HG03342 (cell line): ENCODE measurements around the gene H6PD.

ENCODE experiments used
- ATAC-seq: cut with Tn5 transposase; IDR thresholded peaks from one replicate; pipeline ENCODE4 v1.9.1; 2021; ENCODE audit warnings: mild to moderate bottlenecking, moderate library complexity; ENCODE audit not compliant: unreplicated experiment

Gene H6PD

DNA sequence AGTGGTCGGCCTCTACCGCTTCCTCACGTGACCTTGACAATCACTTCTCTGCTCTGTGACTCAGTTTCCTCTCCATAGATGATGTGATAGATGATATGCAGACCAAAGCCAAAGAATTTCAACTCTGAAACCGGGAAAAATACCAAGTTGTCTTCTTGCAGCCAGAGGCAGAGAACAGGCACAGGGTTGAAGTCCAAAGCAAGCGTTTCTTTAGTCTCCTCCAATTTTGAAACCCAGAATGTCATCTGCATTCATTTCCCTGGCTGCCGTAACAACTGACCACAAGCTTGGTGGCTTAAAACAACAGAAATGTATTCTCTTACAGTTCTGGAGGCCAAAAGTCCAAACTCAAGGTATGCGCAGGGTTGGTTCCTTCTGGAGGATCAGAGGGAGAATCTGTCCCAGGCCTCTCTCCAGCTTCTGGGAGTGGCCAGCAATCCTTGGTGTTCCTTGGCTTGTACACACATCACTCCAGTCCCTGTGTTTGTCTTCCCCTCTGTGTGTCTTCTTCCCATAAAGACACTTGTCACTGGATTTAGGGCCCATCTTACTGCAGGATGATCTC is 30.3 kb upstream of the H6PD start:
- no peak for ATAC-seq

DNA sequence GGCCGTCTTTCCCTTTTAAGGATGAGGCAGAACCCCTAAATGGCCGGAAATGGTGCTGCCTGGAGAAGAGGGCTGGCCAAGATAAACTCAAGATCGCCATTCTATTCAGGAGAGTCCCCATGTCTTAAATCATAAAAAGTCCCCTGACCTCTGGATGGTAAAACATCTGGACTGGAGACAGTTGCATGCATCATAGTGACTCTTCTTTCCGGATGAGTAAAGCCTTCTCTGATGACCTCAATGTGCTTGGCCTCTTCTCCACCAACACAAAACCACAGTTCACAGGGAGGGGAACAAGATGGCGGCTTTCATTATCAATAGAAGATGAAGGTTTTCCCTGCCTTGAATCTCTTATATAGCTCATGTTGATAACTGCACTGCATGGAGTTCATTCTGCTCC is 27.5 kb upstream of the H6PD start:
- ATAC-seq, result no peak

DNA sequence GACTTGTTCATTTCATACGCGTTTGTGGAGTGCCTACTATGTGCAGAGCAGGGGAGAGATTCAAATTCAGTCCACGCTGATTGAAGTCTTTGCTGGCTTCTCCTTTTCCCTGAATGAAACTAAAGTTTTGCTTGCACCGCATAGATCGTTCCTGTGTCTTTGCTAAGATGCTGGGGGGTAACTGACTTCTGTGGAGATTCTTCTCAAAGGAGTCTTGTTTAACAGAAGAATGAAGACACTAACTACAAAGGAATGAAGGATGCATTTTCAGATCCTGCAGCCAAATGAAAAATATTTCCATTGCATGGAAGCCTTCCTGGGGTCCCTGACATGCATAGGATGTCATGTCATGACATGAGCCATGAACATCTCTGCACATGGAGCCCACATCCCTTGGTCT is 26.9 kb upstream of the H6PD start:
- no peak for ATAC-seq

DNA sequence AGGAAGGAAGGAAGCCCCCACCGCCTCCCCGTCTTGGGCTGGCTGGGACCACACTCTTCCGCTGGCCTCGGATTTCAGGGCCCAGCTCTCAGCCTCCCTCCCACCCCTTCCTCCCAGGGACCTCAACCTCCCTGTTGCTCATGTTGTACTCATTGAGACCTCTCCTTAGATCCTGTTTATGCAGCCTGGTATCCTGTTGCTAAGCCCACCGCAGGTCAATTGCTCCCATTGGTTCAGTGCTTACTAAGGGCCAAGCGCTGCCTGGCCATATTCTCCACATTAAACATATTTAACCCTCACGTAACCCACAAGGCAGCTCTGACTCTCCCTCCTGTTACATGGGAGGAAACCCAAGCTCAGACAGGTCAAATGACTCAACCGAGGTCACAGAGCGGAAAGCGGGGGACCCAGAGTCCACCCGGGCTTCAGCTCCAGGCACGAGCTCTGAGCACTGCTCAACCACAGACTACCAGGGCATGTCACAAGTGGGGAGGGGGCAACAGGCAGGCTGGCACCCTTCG is 23.2 kb upstream of the H6PD start:
- ATAC-seq, result no peak

DNA sequence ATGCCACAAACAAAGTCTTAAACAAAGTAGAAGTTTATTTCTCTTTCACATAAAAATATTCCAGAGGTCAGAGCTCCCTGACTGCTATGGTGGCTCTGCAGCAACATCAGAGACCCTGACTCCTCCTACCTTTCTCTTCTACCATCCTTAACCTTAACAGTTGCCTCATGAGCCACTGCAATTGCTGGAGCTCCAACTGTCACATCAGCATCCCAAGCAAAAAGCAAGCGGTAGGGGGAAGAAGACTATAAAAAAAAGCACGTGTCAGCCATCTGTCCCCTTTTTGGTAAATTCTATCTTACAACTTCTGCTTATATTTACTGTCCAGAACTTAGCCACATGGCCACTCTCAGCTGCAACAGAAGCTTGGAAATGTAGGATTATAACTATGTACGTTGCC is 21.8 kb upstream of the H6PD start:
- no peak for ATAC-seq

DNA sequence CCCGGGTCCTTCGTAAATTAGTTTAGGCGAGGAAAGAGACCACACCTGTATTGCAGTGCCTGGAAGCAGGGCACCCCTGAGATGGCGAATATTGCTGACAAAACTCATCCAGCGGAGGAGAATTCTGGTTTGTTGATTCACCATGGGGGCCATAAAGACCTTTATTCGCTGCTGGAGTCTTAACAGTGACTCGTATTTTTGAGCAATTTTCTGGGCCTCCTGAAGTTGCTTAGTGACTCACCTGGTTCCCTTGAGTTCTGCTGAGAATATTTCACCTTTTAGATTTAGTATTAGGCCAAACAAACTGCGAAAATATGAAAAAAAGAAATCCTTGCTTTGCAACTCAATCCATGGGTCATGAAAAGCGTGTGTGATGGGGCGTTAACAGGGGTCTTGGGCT is 20.6 kb upstream of the H6PD start:
- no peak for ATAC-seq

DNA sequence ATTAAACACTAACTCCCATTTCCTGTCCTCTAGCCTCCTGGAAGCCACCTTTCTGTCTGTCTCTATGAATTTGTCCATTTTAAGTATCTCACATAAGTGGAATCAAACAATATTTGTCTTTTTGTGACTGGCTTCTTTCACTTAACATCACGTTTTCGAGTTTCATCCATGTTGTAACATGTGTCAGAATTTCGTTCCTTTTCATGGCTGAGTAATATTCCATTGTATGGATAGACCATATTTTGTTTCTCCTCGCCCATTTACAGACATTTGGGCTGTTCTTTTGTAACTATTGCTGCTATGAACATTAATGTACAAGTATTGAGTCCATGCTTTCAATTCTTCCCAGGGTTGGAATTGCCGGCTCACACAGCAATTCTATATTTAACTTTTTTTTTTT is 15.7 kb upstream of the H6PD start:
- ATAC-seq, result no peak

DNA sequence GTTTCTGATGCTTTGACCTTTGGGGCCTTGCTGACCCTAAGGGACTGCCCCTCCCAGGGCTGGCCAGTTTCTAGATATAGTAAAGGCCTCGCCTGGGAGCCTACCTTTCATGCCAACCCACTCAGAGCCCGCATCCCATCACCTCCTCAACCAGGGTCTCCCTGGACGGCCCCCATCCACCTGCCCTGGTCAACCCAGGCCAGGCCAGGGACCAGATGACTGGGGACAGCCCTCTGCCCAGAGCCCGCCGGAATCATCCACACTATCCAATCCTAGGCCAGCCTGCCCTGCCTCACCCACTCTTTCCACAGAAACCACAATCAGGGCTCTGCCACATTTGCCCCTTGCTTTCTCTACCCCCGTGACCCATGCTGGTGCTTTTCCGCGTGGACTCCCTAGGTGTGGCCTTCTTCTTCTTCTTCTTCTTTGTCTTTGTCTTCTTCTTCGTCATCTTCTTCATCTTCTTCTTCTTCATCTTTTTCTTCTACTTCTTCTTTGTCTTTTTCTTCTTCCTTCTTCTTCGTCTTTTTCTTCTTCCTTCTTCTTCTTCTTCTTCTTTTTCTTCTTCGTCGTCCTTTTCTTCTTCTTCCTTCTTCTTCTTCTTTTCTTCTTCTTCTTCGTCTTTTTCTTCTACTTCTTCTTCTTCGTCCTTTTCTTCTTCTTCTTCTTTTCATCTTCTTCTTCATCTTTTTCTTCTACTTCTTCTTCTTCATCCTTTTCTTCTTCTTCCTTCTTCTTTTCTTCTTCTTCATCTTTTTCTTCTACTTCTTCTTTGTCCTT is 11.5 kb upstream of the H6PD start:
- ATAC-seq, result no peak

DNA sequence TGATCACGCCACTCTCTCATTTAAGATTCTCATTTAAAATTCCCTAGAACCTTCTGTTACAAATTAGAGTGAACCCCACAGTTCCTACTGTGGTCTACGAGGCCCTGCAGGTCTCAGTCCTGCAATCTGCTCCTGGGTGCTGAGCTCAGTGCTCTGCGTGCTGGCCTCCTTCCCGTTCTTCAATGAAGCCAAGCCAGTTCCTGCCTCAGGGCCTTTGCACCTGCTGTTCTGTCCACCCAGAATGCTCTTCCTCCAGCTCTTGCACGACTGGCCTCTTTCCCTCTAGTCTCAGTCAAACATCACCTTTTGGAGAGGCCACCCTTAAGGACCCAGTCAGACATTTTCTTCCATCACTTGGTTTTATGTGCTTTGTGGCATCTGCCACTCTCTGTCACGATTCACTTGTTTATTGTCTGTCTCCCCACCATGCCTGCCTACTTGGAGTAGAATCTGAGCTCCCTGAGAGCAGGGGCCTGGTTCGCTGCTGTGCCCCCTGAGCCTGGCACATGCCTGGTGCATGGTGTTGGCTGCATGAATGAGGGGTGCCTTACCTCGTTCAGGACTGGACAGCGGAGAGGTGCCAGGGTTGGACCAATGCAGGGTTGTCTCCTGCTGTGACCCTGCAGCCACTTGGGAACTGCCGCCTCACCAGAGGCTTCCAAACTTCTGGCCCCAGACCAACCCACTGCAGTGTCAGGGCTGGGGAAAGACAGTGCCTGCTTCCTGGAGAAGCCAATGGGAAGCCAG is 9.7 kb upstream of the H6PD start:
- ATAC-seq, result no peak

DNA sequence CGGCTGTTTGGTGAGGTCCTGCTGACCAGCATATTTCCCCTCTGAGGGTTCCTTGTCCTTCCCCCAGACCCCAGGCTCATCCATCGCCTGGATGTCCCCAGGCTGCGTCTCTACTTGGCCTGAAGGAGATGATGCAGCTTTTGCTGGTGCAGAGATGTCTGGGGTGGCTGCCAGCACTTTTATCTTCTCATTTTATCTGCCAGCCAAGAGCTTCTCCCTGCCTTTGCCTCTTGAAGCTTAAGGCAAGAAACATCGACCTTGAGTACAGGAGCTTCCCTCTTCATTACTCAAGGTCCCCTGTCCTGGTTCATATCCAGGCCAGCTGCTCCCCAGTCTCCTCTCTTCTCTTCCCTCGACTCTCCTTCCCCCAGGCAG is 9.2 kb upstream of the H6PD start:
- ATAC-seq, result no peak

DNA sequence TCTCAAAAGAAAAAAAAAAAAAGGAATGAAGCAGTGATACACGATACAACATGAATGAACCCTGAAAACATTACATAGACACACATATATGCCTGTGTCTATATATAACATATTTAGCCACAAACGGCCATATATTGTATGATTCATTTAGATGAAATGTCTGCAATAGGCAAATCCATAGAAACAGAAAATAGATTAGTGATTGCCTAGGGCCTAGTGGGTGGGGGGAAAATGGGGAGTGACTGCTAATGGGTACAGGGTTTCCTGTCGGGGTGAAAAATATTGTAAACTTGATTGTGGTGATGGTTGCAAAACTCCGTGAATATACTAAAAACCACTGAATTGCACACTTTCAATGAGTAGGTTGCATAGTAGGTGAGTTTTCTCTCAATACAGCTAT is 6.0 kb upstream of the H6PD start:
- ATAC-seq, result no peak

DNA sequence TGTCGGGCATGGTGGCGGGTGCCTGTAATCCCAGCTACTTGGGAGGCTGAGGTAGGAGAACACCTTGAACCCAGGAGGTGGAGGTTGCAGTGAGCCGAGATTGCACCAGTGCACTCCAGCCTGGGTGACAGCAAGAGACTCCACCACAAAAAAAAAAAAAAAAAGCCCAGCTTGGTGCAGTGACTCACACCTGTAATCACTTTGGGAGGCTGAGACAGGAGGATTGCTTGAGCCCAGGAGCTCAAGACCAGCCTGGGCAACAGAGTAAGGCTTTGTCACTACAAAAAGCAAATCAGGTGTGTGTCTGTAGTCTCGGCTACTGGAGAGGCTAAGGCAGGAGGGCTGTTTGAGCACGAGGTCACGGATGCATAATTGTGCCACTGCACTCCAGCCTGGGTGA is 5.0 kb upstream of the H6PD start:
- ATAC-seq, result no peak

DNA sequence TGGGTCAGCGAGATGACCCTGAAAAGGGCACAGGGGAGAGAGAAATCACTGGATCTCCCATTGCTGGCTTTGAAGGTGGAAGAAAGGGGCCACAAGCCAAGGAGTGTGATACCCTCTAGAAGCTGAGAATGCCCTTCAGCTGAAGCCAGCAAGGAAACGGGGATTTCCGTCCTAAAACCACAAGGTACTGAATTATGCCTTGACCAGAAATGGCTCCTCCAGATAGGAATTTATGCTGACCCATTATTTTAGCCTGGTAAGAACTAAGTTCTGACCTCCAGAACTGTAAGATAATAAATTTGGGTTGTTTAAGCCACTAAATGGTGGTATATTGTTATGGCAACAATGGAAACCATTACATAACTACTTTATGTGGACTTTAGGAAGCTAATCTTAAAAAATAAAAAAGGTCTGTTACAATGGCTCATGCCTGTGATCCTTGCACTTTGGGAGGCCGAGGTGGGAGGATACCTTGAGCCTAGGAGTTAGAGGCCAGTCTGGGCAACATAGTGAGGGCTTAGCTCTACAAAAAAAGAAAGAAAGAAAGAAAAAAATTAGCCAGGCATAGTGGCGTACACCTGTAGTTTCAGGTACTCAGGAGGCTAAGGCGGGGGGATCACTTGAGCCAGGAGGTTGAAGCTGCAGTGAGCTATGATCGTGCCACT is 3.6 kb upstream of the H6PD start:
- ATAC-seq, result no peak

DNA sequence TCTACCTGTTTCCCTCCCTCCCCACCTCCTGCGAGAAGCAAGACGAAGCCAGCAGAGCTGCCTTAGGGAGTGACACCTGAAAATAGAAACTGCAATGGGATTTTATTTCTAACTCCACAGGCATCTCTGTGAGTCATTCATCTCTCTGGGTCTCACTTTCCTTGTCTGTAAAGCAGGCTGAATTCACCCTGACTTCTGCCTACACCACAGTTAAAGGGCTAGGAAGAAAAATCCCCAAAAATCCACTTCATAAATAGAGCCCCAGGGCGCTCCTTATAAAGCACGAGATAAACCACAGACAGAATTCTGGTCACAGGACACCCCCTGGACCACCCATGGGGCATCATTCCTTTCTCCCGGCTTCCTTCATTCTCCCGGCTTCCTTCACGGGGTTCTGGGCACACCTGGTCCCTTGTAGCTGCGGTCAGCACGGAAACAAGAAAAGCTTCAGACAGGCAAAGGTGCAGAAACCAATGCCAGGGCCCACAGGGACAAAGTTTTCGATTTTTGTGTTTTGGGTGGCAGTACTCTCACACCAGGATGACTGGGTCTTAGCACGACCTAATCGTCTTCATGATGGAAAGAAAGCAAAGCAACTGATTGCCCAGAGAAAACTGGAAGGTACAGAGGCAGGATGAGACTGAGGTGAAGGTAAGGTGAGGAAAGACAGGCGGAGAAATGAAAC is 2.8 kb upstream of the H6PD start:
- ATAC-seq, result no peak

DNA sequence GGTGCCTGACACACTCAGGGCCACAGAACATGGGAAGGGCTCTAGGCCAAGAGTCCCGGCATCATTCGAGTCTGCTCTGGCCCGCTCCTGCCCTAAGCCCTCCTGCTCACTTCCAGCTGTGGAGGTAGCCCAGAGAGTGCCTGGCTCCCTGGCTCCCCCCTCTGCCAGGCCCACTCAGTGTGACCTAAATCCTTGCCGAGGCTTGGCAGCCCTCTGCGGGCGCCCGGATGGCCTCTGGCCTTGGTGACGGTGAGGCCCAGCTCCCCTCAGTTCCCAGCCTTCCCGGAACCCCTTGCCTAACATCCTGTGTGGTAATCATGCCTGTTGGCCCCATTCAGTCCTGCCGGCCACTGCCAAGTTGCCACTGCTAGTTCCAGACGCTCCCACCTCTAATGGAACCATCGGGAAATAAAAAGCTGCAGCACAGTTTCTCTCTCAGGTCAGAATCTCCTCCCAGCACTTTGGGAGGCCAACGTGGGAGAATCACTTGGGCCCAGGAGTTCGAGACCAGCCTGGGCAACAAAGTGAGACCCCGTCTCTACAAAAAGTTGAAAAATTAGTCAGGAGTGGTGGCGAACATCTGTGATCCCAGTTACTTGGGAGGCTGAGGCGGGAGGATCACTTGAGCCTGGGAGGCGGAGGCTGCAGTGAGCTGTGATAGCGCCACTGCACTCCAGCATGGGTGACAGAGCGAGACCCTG is 1.2 kb upstream of the H6PD start:
- ATAC-seq, result no peak

DNA sequence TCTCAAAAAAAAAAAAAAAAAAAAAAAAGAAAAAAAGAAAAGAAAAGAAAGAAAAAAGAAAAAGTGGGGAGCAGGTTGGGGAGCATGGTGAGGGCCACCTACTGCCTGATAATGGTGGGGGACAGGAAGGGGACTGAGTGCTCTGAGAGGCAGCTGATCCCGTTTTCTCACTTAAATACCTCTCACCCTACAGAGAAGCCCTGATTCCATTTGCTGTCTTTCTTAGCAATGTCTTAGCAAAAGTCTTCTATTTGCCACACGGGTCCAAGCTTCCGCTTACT is 692 bp upstream of the H6PD start:
- ATAC-seq, result no peak

DNA sequence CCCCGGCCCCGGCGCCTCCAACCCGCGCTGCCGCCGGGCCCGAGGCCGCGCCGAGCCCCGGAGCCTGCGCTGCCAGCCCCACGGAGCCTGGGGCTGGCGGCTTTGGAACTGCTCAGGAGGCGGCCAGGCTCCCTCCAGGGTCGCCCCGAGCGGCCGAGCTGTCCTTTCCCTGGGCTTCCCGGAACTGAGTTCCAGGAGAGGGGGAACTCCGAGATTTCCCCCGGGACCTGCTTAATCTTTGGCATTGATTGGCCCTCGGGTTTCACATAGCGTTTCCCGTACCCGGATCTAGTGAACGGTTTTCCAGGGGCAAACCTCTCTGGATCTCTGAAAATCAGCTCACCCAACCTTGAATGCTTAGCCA is 504 bp downstream of the H6PD start:
- no peak for ATAC-seq

DNA sequence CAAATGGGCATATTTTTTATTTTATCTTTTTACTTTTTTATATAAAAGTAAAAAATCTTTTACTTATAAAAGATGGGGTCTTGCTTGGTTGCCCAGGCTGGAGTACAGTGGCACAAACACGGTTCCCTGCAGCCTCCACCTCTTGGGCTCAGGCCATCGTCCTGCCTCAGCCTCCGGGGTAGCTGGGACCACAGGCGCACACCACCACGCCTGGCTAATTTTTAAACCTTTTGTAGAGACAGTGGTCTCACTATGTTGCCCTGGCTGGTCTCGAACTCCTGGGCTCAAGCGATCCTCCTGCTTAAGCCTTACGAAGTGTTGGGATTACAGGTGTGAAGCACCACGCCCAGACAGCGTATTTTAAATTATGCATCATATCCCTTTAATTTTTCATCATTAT is 986 bp downstream of the H6PD start:
- ATAC-seq, result no peak

DNA sequence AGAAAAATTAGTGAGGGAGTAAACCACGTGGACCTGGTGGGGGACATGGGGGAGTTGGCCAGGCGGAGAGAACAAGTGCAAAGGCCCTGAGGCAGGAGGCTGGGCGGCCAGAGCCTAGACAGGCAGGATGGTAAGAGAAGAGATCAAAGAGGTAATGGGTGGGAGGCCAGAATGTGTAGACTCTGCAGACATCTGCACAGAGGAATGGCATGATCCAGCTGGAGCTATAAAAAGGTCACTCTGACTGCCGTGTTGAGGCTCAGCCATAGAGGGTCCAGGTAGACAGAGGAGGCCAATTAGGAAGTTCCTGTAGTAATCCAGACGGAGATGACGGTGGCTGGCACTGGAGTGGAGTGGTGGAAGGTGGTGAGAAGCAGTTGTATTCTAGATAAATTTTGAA is 3.6 kb downstream of the H6PD start:
- no peak for ATAC-seq

DNA sequence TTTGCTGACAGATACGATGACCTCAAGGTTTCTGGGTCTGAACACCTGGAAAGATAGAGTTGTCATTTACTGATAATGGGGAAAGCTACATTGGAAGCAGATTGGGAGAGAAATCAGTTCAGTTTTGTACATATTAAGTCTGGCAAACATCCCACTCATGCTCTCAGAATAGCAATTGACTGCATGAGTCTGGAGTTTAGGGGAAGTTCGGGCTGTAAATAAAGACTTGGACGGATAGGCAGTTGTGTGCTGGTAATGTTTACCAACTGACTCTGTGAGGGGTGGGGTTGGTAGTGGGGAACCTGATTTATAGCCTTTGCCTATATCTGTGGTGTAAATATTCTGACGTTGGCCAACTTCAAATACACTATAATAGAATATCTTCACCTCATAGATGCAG is 4.0 kb downstream of the H6PD start:
- ATAC-seq, result no peak
